SK-N-SH (cell line): ENCODE data around the gene GRK5. TPM values are rescaled to one million over a fixed set of nuclear protein-coding genes. Genes with fewer than 3 reads are reported as not detected.

Source experiments
- CTCF ChIA-PET: fragments of 300-600, 350-600 bp; formaldehyde crosslinking; extraction: SDS; loops from one replicate; lab custom pipeline; 2021; lab: Yijun Ruan, JAX
- POLR2A ChIA-PET: fragments of 350-600 bp; sonication (Branson Sonifier 250); formaldehyde crosslinking; extraction: SDS; loops from one replicate; lab custom pipeline; 2020; ENCODE audit warnings: antibody characterized with exemption, inconsistent platforms; lab: Yijun Ruan, JAX
- DNase-seq: peaks from one replicate; pipeline ENCODE4 v3.0.0; 2012
- H2AFZ ChIP-seq: fragments of 200-600 bp; sonication (generic); 2 replicates; pipeline ENCODE4 v1.8.1; 2016; ENCODE audit warnings: antibody characterized with exemption, mild to moderate bottlenecking, low read depth
- H3F3A ChIP-seq: fragments of 200-600 bp; sonication (generic); replicated peaks from 2 replicates; pipeline ENCODE3; 2016; ENCODE audit warnings: antibody characterized with exemption, mild to moderate bottlenecking; ENCODE audit not compliant: insufficient read depth
- H3K27ac ChIP-seq, 2 experiments: fragments of 200-500 bp in 1 of 2; fragments of 200-600 bp in 1 of 2; sonication (Bioruptor generic) in 1 of 2; sonication (generic), shearing (Covaris generic) in 1 of 2; 2 replicates each; pipeline versions ENCODE4 v1.5.1 to v1.6.1; 2014 to 2016; ENCODE audit warnings: low read depth in 2 of 2, inconsistent platforms in 1 of 2, low read length in 1 of 2, mild to moderate bottlenecking in 1 of 2, mixed read lengths in 1 of 2
- H3K27me3 ChIP-seq: fragments of 200-600 bp; sonication (generic), shearing (Covaris generic); 2 replicates; pipeline ENCODE4 v1.6.1; 2016; ENCODE audit warnings: mixed run types; ENCODE audit not compliant: insufficient read depth
- H3K36me3 ChIP-seq, 2 experiments: fragments of 200-500 bp in 1 of 2; fragments of 200-600 bp in 1 of 2; sonication (Bioruptor generic) in 1 of 2; sonication (generic) in 1 of 2; replicated peaks in 1 of 2; 2 replicates each; pipeline versions ENCODE3 to v1.5.1; 2014 to 2016; ENCODE audit warnings: low read length in 1 of 2, mild to moderate bottlenecking in 1 of 2; ENCODE audit not compliant: insufficient read depth in 2 of 2, control insufficient read depth in 1 of 2
- H3K4me1 ChIP-seq, 2 experiments: fragments of 200-500 bp in 1 of 2; fragments of 200-600 bp in 1 of 2; sonication (Bioruptor generic) in 1 of 2; sonication (generic), shearing (Covaris generic) in 1 of 2; 2 replicates each; pipeline versions ENCODE4 v1.5.1 to v1.6.1; 2014 to 2016; ENCODE audit warnings: low read depth in 1 of 2, low read length in 1 of 2, mixed run types in 1 of 2; ENCODE audit not compliant: insufficient read depth in 2 of 2, control insufficient read depth in 1 of 2
- H3K4me2 ChIP-seq: fragments of 200-600 bp; sonication (generic), shearing (Covaris generic); 2 replicates; pipeline ENCODE4 v1.6.1; 2017; ENCODE audit warnings: mixed run types
- H3K4me3 ChIP-seq, 2 experiments: fragments of 200-500 bp in 1 of 2; fragments of 200-600 bp in 1 of 2; sonication (Bioruptor generic) in 1 of 2; sonication (generic), shearing (Covaris generic) in 1 of 2; 2 replicates each; pipeline versions ENCODE4 v1.5.1 to v1.8.1; 2014 to 2016; ENCODE audit warnings: low read depth in 2 of 2, inconsistent platforms in 1 of 2, low read length in 1 of 2, mild to moderate bottlenecking in 1 of 2, mixed read lengths in 1 of 2, moderate library complexity in 1 of 2
- H3K79me2 ChIP-seq: fragments of 200-600 bp; sonication (generic); 2 replicates; pipeline ENCODE4 v1.8.1; 2017; ENCODE audit warnings: mild to moderate bottlenecking; ENCODE audit not compliant: insufficient read depth
- H3K9ac ChIP-seq: fragments of 200-600 bp; sonication (generic); 2 replicates; pipeline ENCODE4 v1.6.1; 2017; ENCODE audit warnings: mixed run types
- H3K9me2 ChIP-seq: fragments of 200-600 bp; sonication (generic); 2 replicates; pipeline ENCODE4 v1.6.1; 2017; ENCODE audit warnings: mixed run types
- H3K9me3 ChIP-seq: fragments of 200-600 bp; sonication (generic); 2 replicates; pipeline ENCODE4 v1.6.1; 2017; ENCODE audit warnings: mixed run types, mild to moderate bottlenecking, moderate library complexity
- H4K20me1 ChIP-seq: fragments of 200-600 bp; sonication (generic); 2 replicates; pipeline ENCODE4 v1.6.1; 2017; ENCODE audit warnings: mild to moderate bottlenecking, mixed run types; ENCODE audit not compliant: insufficient read depth
- CHD2 ChIP-seq: fragments of 150-350 bp; IDR thresholded peaks from 2 replicates; pipeline ENCODE4 v1.6.1; 2018; ENCODE audit warnings: low read length; ENCODE audit not compliant: partially characterized antibody
- CTCF ChIP-seq: fragments of 200-600 bp; sonication (generic); IDR thresholded peaks from 2 replicates; pipeline ENCODE4 v1.6.1; 2017; ENCODE audit warnings: antibody characterized with exemption, mild to moderate bottlenecking, moderate library complexity
- JUND ChIP-seq: IDR thresholded peaks from 2 replicates; pipeline ENCODE4 v1.4.0; 2012
- MXI1 ChIP-seq: IDR thresholded peaks from 2 replicates; pipeline ENCODE4 v1.6.1; 2012; ENCODE audit warnings: mild to moderate bottlenecking, low read depth, low read length, improper control_type of control experiment
- NFIC ChIP-seq: IDR thresholded peaks from 2 replicates; pipeline ENCODE4 v1.4.0; 2012; ENCODE audit warnings: borderline replicate concordance
- NRF1 ChIP-seq: IDR thresholded peaks from 2 replicates; pipeline ENCODE4 v1.6.1; 2012; ENCODE audit warnings: low read depth, mild to moderate bottlenecking, low read length
- PBX3 ChIP-seq: IDR thresholded peaks from 2 replicates; pipeline ENCODE4; 2012
- POLR2AphosphoS5 ChIP-seq: IDR thresholded peaks from 2 replicates; pipeline ENCODE4 v1.6.1; 2012; ENCODE audit warnings: low read depth, low read length
- RCOR1 ChIP-seq: fragments of 150-350 bp; IDR thresholded peaks from 2 replicates; pipeline ENCODE4 v1.6.1; 2017; ENCODE audit warnings: antibody characterized with exemption, low read length
- RXRA ChIP-seq: IDR thresholded peaks from 2 replicates; pipeline ENCODE4 v1.4.0; 2012; ENCODE audit warnings: low read depth, mild to moderate bottlenecking, borderline replicate concordance
- SIN3A ChIP-seq: IDR thresholded peaks from 2 replicates; pipeline ENCODE4 v1.6.1; 2012; ENCODE audit warnings: low read depth, mild to moderate bottlenecking, low read length, moderate library complexity, borderline replicate concordance
- YY1 ChIP-seq: IDR thresholded peaks from 2 replicates; pipeline ENCODE4 v1.4.0; 2012; ENCODE audit warnings: low read depth, mild to moderate bottlenecking
- ZBTB33 ChIP-seq: IDR thresholded peaks from 2 replicates; pipeline ENCODE4 v1.4.0; 2012; ENCODE audit warnings: low read depth, borderline replicate concordance
- WGBS: methylation state at CpG from one replicate; pipeline ENCODE4 v1.1.6; 2017; ENCODE audit warnings: low lambda C conversion rate; 5-methylcytosine and 5-hydroxymethylcytosine counted together
- polyA plus RNA-seq, 3 experiments: library from polyadenylated mRNA; depleted of rRNA; stranded (reverse); fragments of >200 nt; gene quantifications; 2 replicates each; pipeline ENCODE4 v1.2.3, GENCODE V29; 2012

The GRK5 gene
- polyA plus RNA-seq, 1 of the 3 experiments (the other 2 are of a cell fraction): 12.1 TPM

- Histone ChIP-seq H4K20me1 (no peaks in the 10 kb centered on the region), H3K9me3 (no peaks in the 10 kb centered on the region), H2AFZ (no peak overlapping the region), H3K4me3 (no peak overlapping the region), H3K79me2 (peaks cover 4% of the 10 kb centered on the region; the same call in 1 of the 2 replicates), H3K9ac (no peak overlapping the region), H3K4me2 (no peak overlapping the region), H3F3A (no peaks in the 10 kb centered on the region), H3K9me2 (no peaks in the 10 kb centered on the region), H3K27me3 (no peaks in the 10 kb centered on the region), H3K27ac (no peak overlapping the region), H3K4me1 (peaks cover 20 to 33% of the 10 kb centered on the region in 2 experiments; a peak in 3 of 4 replicates), H3K36me3 (no peaks in the 10 kb centered on the region)
- DNase-seq: no peak
- POLR2A ChIA-PET: no interaction called here
- no peak for TF ChIP-seq POLR2AphosphoS5
- TF ChIP-seq SIN3A: no peak
- no peak for TF ChIP-seq CHD2
- no peak for TF ChIP-seq RXRA
- TF ChIP-seq JUND: no peak
- TF ChIP-seq YY1: no peak
- no peak for TF ChIP-seq NFIC
- CTCF ChIA-PET: interaction anchor here (1.3 to 2.3 kb wide), 2 partner anchors 64 to 172 kb away, joined by 5 to 7 read pairs; no protein-coding TSS in a partner anchor
- over 99% methylated on average over 8 of the region's 8 CpGs for WGBS
Observed at GRCh38 chr10:119273413-119273812, 66.0 kb downstream of the GRK5 start.

- H3K4me3 ChIP-seq: no peak overlapping the region
- peaks cover 4% of the 10 kb centered on the region; the same call in 1 of the 2 replicates for H3K79me2 ChIP-seq
- H4K20me1 ChIP-seq: no peaks in the 10 kb centered on the region
- peaks cover 20 to 31% of the 10 kb centered on the region in 2 experiments; a peak in 3 of 4 replicates for H3K4me1 ChIP-seq
- H3K9me2 ChIP-seq: no peaks in the 10 kb centered on the region
- TF ChIP-seq RCOR1 (no peak), POLR2AphosphoS5 (no peak), MXI1 (no peak), CTCF (no peak), NRF1 (no peak), PBX3 (no peak), JUND (no peak), ZBTB33 (no peak), RXRA (no peak), SIN3A (no peak)
- CTCF ChIA-PET: interaction anchor here (1.0 to 1.3 kb wide), 2 partner anchors 8 to 171 kb away, joined by 3 to 5 read pairs; no protein-coding TSS in a partner anchor
- H3K9me3 ChIP-seq: no peaks in the 10 kb centered on the region
- POLR2A ChIA-PET: no interaction called here
- no peaks in the 10 kb centered on the region for H3F3A ChIP-seq
- no peak overlapping the region for H3K4me2 ChIP-seq
- H2AFZ ChIP-seq: no peak overlapping the region
- no peak for DNase-seq
- H3K36me3 ChIP-seq: no peaks in the 10 kb centered on the region
- H3K9ac ChIP-seq: no peak overlapping the region
- 97% methylated on average over 4 of the region's 4 CpGs for WGBS
- no peak overlapping the region for H3K27ac ChIP-seq
- H3K27me3 ChIP-seq: no peaks in the 10 kb centered on the region
Observed at GRCh38 chr10:119274519-119275045, 67.2 kb downstream of the GRK5 start.
